GM19455 (cell line): ENCODE data around the gene C1orf21.

ENCODE experiments used
- ATAC-seq: cut with Tn5 transposase; IDR thresholded peaks from one replicate; pipeline ENCODE4 v1.9.1; 2021; ENCODE audit not compliant: unreplicated experiment

Gene C1orf21

GRCh38 chr1:184483101-184483683 lies 96.4 kb downstream of the C1orf21 start:
- ATAC-seq, result no peak

- ATAC-seq, result no peak
Observed at GRCh38 chr1:184485751-184486723, 99.2 kb downstream of the C1orf21 start.

GRCh38 chr1:184486761-184487445 lies 100.1 kb downstream of the C1orf21 start:
- no peak for ATAC-seq

GRCh38 chr1:184487531-184488193 lies 100.8 kb downstream of the C1orf21 start:
- no peak for ATAC-seq

- no peak for ATAC-seq
Observed at GRCh38 chr1:184489908-184490307, 103.1 kb downstream of the C1orf21 start.

GRCh38 chr1:184492536-184492935 lies 105.7 kb downstream of the C1orf21 start:
- ATAC-seq, result no peak

GRCh38 chr1:184493987-184494388 lies 107.2 kb downstream of the C1orf21 start:
- no peak for ATAC-seq

- ATAC-seq, result peak; percentile 88
Observed at GRCh38 chr1:184494929-184495328, 108.1 kb downstream of the C1orf21 start.

GRCh38 chr1:184497959-184498723 lies 111.3 kb downstream of the C1orf21 start:
- ATAC-seq, result no peak

- ATAC-seq, result no peak
Observed at GRCh38 chr1:184499616-184500015, 112.8 kb downstream of the C1orf21 start.

GRCh38 chr1:184502161-184502560 lies 115.3 kb downstream of the C1orf21 start:
- no peak for ATAC-seq

- ATAC-seq, result no peak
Observed at GRCh38 chr1:184503221-184503749, 116.5 kb downstream of the C1orf21 start.

GRCh38 chr1:184504040-184504954 lies 117.5 kb downstream of the C1orf21 start:
- ATAC-seq, result no peak

- no peak for ATAC-seq
Observed at GRCh38 chr1:184504955-184505338, 118.1 kb downstream of the C1orf21 start.

GRCh38 chr1:184506481-184506880 lies 119.7 kb downstream of the C1orf21 start:
- no peak for ATAC-seq

GRCh38 chr1:184507165-184507564 lies 120.3 kb downstream of the C1orf21 start:
- no peak for ATAC-seq

GRCh38 chr1:184507604-184508280 lies 120.9 kb downstream of the C1orf21 start:
- no peak for ATAC-seq

GRCh38 chr1:184509105-184509504 lies 122.3 kb downstream of the C1orf21 start:
- ATAC-seq, result no peak

- no peak for ATAC-seq
Observed at GRCh38 chr1:184510110-184510509, 123.3 kb downstream of the C1orf21 start.
